Esophagus squamous epithelium (tissue), 4 donors: ENCODE measurements around the gene MTFMT.
"Not testable (repeated sequence)": the region's sequence is repeated elsewhere in the genome, so short reads cannot be mapped to it uniquely, and the experiment has no call there.

Experiments
- POLR2A ChIP-seq, 4 donors: fragments of 450-650 bp; IDR thresholded peaks; one replicate each; pipeline ENCODE4 v1.6.1; 2017; ENCODE audit warnings: antibody characterized with exemption in 4 of 4, mild to moderate bottlenecking in 4 of 4, moderate library complexity in 3 of 4
- TF ChIP-seq, protein P1 (sequence below), 6 experiments: fragments of 450-650 bp in 4 of 6; fragments of 200-600 bp in 2 of 6; sonication (generic) in 2 of 6; IDR thresholded peaks; one replicate each; pipeline ENCODE4 v1.5.1; 2016 to 2019; ENCODE audit warnings: antibody characterized with exemption in 6 of 6, mild to moderate bottlenecking in 4 of 6, moderate library complexity in 4 of 6

DNA sequence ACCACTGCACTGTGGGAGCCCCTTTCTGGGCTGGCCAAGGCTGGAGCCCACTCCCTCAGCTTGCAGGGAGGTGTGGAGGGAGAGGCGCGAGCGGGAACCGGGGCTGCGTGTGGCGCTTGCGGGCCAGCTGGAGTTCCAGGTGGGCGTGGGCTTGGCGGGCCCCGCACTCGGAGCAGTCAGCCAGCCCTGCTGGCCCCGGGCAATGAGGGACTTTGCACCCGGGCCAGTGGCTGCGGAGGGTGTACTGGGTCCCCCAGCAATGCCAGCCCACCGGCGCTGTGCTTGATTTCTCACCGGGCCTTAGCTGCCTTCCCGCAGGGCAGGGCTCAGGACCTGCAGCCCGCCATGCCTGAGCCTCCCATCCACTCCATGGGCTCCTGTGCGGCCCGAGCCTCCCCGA, 45.5 kb upstream of the MTFMT start:
- TF ChIP-seq, protein P1, sequence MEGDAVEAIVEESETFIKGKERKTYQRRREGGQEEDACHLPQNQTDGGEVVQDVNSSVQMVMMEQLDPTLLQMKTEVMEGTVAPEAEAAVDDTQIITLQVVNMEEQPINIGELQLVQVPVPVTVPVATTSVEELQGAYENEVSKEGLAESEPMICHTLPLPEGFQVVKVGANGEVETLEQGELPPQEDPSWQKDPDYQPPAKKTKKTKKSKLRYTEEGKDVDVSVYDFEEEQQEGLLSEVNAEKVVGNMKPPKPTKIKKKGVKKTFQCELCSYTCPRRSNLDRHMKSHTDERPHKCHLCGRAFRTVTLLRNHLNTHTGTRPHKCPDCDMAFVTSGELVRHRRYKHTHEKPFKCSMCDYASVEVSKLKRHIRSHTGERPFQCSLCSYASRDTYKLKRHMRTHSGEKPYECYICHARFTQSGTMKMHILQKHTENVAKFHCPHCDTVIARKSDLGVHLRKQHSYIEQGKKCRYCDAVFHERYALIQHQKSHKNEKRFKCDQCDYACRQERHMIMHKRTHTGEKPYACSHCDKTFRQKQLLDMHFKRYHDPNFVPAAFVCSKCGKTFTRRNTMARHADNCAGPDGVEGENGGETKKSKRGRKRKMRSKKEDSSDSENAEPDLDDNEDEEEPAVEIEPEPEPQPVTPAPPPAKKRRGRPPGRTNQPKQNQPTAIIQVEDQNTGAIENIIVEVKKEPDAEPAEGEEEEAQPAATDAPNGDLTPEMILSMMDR (IDR thresholded peaks at IDR 0.05), result not testable (repeated sequence)
- TF ChIP-seq POLR2A (IDR thresholded peaks at IDR 0.05), result not testable (repeated sequence)
